ENCODE data around the gene SELENOO. TPM values are rescaled to one million over a fixed set of nuclear protein-coding genes. Genes with fewer than 3 reads are reported as not detected.

SELENOO gene
- total RNA-seq, 2 experiments from 2014 or later: 34.0 to 44.2 TPM

- TF ChIP-seq EZH2phosphoT487 (IDR thresholded peaks at IDR 0.05; ENCODE audit: borderline replicate concordance, low read depth, low read length) (no peak), CTCF (conservative IDR thresholded peaks at IDR 0.05; ENCODE audit: low read length) (no peak)
- H3K79me2 ChIP-seq (ENCODE audit: insufficient read depth, low read depth, low read length): no peaks in the 10 kb centered on the region
- no peak overlapping the region for H3K4me2 ChIP-seq (ENCODE audit: low read length)
- H2AFZ ChIP-seq (ENCODE audit: low read length): no peak overlapping the region
- POLR2A ChIA-PET: no interaction called here
- DNase-seq (ENCODE audit: low spot score): no peak
- no peaks in the 10 kb centered on the region for H3K9me2 ChIP-seq (ENCODE audit: insufficient read depth, low read length)
- intact Hi-C loops (cut with micrococcal nuclease; ENCODE audit: unreplicated experiment): no loop called here
- no peaks in the 10 kb centered on the region for H4K20me1 ChIP-seq (ENCODE audit: insufficient read depth, low read length)
- no peak overlapping the region for H3K27ac ChIP-seq (ENCODE audit: low read depth, low read length, poor library complexity, severe bottlenecking)
- CTCF ChIA-PET (ENCODE audit: unreplicated experiment): no interaction called here
- BruUV-seq (replicated peaks): no TSS peak
- no peaks in the 10 kb centered on the region for H3K9me3 ChIP-seq (ENCODE audit: low read length)
- no peaks in the 10 kb centered on the region for H3K36me3 ChIP-seq (ENCODE audit: insufficient read depth, low read length)
- H3K4me3 ChIP-seq (ENCODE audit: low read depth, low read length, poor library complexity, severe bottlenecking): no peak overlapping the region
- H3K4me1 ChIP-seq (ENCODE audit: insufficient read depth, low read length, poor library complexity, severe bottlenecking): no peaks in the 10 kb centered on the region
Measured at GRCh38 chr22:50153056-50153755, 47.6 kb upstream of the SELENOO start.

GRCh38 chr22:50153756-50154140 is 47.1 kb upstream of the SELENOO start:
- no peak for TF ChIP-seq EZH2phosphoT487 (IDR thresholded peaks at IDR 0.05; ENCODE audit: borderline replicate concordance, low read depth, low read length)
- TF ChIP-seq CTCF (conservative IDR thresholded peaks at IDR 0.05; ENCODE audit: low read length): no peak
- CTCF ChIA-PET (ENCODE audit: unreplicated experiment): no interaction called here
- intact Hi-C loops (cut with micrococcal nuclease; ENCODE audit: unreplicated experiment): no loop called here

GRCh38 chr22:50157709-50158375 is 43.0 kb upstream of the SELENOO start:
- Histone ChIP-seq H3K4me3 (ENCODE audit: low read depth, low read length, poor library complexity, severe bottlenecking) (no peak overlapping the region), H4K20me1 (ENCODE audit: insufficient read depth, low read length) (no peaks in the 10 kb centered on the region), H3K4me1 (ENCODE audit: insufficient read depth, low read length, poor library complexity, severe bottlenecking) (no peaks in the 10 kb centered on the region), H2AFZ (ENCODE audit: low read length) (no peak overlapping the region), H3K9me3 (ENCODE audit: low read length) (no peaks in the 10 kb centered on the region), H3K79me2 (ENCODE audit: insufficient read depth, low read depth, low read length) (no peaks in the 10 kb centered on the region), H3K4me2 (ENCODE audit: low read length) (no peak overlapping the region), H3K27ac (ENCODE audit: low read depth, low read length, poor library complexity, severe bottlenecking) (no peak overlapping the region), H3K36me3 (ENCODE audit: insufficient read depth, low read length) (no peaks in the 10 kb centered on the region), H3K9me2 (ENCODE audit: insufficient read depth, low read length) (no peaks in the 10 kb centered on the region)
- BruUV-seq (replicated peaks): no TSS peak
- ChIA-PET POLR2A (no interaction called here), CTCF (ENCODE audit: unreplicated experiment) (no interaction called here)
- DNase-seq (ENCODE audit: low spot score): no peak
- TF ChIP-seq EZH2phosphoT487 (IDR thresholded peaks at IDR 0.05; ENCODE audit: borderline replicate concordance, low read depth, low read length) (no peak), CTCF (conservative IDR thresholded peaks at IDR 0.05; ENCODE audit: low read length) (no peak)
- intact Hi-C loops (cut with micrococcal nuclease; ENCODE audit: unreplicated experiment): no loop called here

More at GRCh38 chr22:50153756-50154140, 47.1 kb upstream of the SELENOO start:
- no peak overlapping the region for H3K27ac ChIP-seq (ENCODE audit: low read depth, low read length, poor library complexity, severe bottlenecking)
- no TSS peak for BruUV-seq (replicated peaks)
- H3K79me2 ChIP-seq (ENCODE audit: insufficient read depth, low read depth, low read length): no peaks in the 10 kb centered on the region
- H3K9me3 ChIP-seq (ENCODE audit: low read length): no peaks in the 10 kb centered on the region
- POLR2A ChIA-PET: no interaction called here
- DNase-seq (ENCODE audit: low spot score): no peak
- H4K20me1 ChIP-seq (ENCODE audit: insufficient read depth, low read length): no peaks in the 10 kb centered on the region
- H3K4me3 ChIP-seq (ENCODE audit: low read depth, low read length, poor library complexity, severe bottlenecking): no peak overlapping the region
- H3K4me2 ChIP-seq (ENCODE audit: low read length): no peak overlapping the region
- no peaks in the 10 kb centered on the region for H3K4me1 ChIP-seq (ENCODE audit: insufficient read depth, low read length, poor library complexity, severe bottlenecking)
- no peaks in the 10 kb centered on the region for H3K36me3 ChIP-seq (ENCODE audit: insufficient read depth, low read length)
- no peaks in the 10 kb centered on the region for H3K9me2 ChIP-seq (ENCODE audit: insufficient read depth, low read length)
- no peak overlapping the region for H2AFZ ChIP-seq (ENCODE audit: low read length)

Measured in OCI-LY7 (cell line).